Measurements from ENCODE around the gene DNAJC30.

The DNAJC30 gene

GRCh38 chr7:73633844-73634243 lies 49.4 kb downstream of the DNAJC30 start:
- no peak overlapping the region for H3K4me3 ChIP-seq (ENCODE audit: low read length)
- DNase-seq (ENCODE audit: low read depth): no peak
- TF ChIP-seq CTCF (conservative IDR thresholded peaks at IDR 0.05; ENCODE audit: low read depth, low read length): no peak

GRCh38 chr7:73633323-73633722 lies 49.9 kb downstream of the DNAJC30 start:
- DNase-seq (ENCODE audit: low read depth): no peak
- no peak for TF ChIP-seq CTCF (conservative IDR thresholded peaks at IDR 0.05; ENCODE audit: low read depth, low read length)
- H3K4me3 ChIP-seq (ENCODE audit: low read length): no peak overlapping the region

- DNase-seq (ENCODE audit: low read depth): no peak
- no peak for TF ChIP-seq CTCF (conservative IDR thresholded peaks at IDR 0.05; ENCODE audit: low read depth, low read length)
These were observed 51.7 kb downstream of the DNAJC30 start for GRCh38 chr7:73631558-73631957.

More at GRCh38 chr7:73631558-73631957, 51.7 kb downstream of the DNAJC30 start:
- H3K4me3 ChIP-seq (ENCODE audit: low read length): no peak overlapping the region
